B cell (primary cell): ENCODE results near the gene PCGF1. TPM values are rescaled to one million over a fixed set of nuclear protein-coding genes. Genes with fewer than 3 reads are reported as not detected.

Experiments used
- ATAC-seq: fragments of 200-7000 bp; cut with Tn5 transposase; one replicate; pipeline ENCODE4 v1.10.0; 2021; ENCODE audit warnings: low read depth, mild to moderate bottlenecking, moderate number of reproducible peaks, moderate library complexity
- CTCF ChIA-PET: fragments of 350-600 bp; sonication (Branson Sonifier 250); formaldehyde crosslinking; loops from one replicate; lab custom pipeline; 2021; ENCODE audit warnings: antibody characterized with exemption, inconsistent platforms; lab: Charles Lee
- POLR2A ChIA-PET: fragments of 350-600 bp; sonication (Branson Sonifier 250); formaldehyde crosslinking; loops from one replicate; lab custom pipeline; 2021; ENCODE audit warnings: antibody characterized with exemption; lab: Charles Lee
- DNase-seq: peaks from one replicate; pipeline ENCODE4 v3.0.0; 2013
- H2AFZ ChIP-seq: 2 replicates; pipeline ENCODE4 v1.6.1; 2012; ENCODE audit warnings: mild to moderate bottlenecking, low read depth, low read length; ENCODE audit not compliant: insufficient read depth, poor library complexity, severe bottlenecking
- H3K27ac ChIP-seq, 2 donors: 1 replicate in 1 of 2; 2 replicates in 1 of 2; pipeline ENCODE4 v1.5.1; 2012 to 2013; ENCODE audit warnings: low read length in 2 of 2, mild to moderate bottlenecking in 2 of 2, moderate library complexity in 1 of 2
- H3K27me3 ChIP-seq, 4 experiments: fragments of 200-600 bp in 1 of 4; sonication (generic) in 1 of 4; replicated peaks in 1 of 4; 1 replicate in 2 of 4; 2 replicates in 2 of 4; pipeline versions ENCODE4 v1.6.1 to v1.7.0; 2013 to 2016; ENCODE audit warnings: low read length in 3 of 4, mild to moderate bottlenecking in 2 of 4, mixed read lengths in 1 of 4, moderate library complexity in 1 of 4; ENCODE audit not compliant: insufficient read depth in 4 of 4, control insufficient read depth in 3 of 4; ENCODE audit errors: control extremely low read depth in 1 of 4
- H3K36me3 ChIP-seq, 2 experiments: replicated peaks in 1 of 2; 1 replicate in 1 of 2; 2 replicates in 1 of 2; pipeline versions ENCODE4 v1.6.1 to v1.7.1; 2013; ENCODE audit warnings: low read length in 1 of 2; ENCODE audit not compliant: insufficient read depth in 2 of 2, control insufficient read depth in 1 of 2; ENCODE audit errors: control extremely low read depth in 1 of 2, extremely low read depth in 1 of 2
- H3K4me1 ChIP-seq, 2 donors: fragments of 200-600 bp in 1 of 2; sonication (generic) in 1 of 2; 1 replicate in 1 of 2; 2 replicates in 1 of 2; pipeline versions ENCODE4 v1.5.1 to v1.6.1; 2013 to 2017; ENCODE audit warnings: low read length in 2 of 2; ENCODE audit not compliant: control insufficient read depth in 2 of 2, insufficient read depth in 2 of 2
- H3K4me2 ChIP-seq: replicated peaks from 2 replicates; pipeline ENCODE3; 2012; ENCODE audit warnings: mild to moderate bottlenecking, low read depth, low read length; ENCODE audit not compliant: poor library complexity, severe bottlenecking
- H3K4me3 ChIP-seq, 5 experiments: fragments of 200-600 bp in 1 of 5; sonication (generic) in 1 of 5; 1 replicate in 3 of 5; 2 replicates in 2 of 5; pipeline versions ENCODE4 v1.5.1 to v1.7.0; 2011 to 2016; ENCODE audit warnings: low read length in 4 of 5, mild to moderate bottlenecking in 4 of 5, low read depth in 2 of 5, control low read depth in 1 of 5, moderate library complexity in 1 of 5; ENCODE audit not compliant: insufficient read depth in 1 of 5; ENCODE audit errors: control extremely low read depth in 1 of 5, extremely low read depth in 1 of 5
- H3K79me2 ChIP-seq: fragments of 200-600 bp; sonication (generic); one replicate; pipeline ENCODE4 v1.6.0; 2016; ENCODE audit warnings: low read length; ENCODE audit not compliant: control insufficient read depth, insufficient read depth
- H3K9ac ChIP-seq: fragments of 200-600 bp; sonication (generic); 2 replicates; pipeline ENCODE4 v1.6.1; 2017; ENCODE audit warnings: mild to moderate bottlenecking, low read length, moderate library complexity
- H3K9me3 ChIP-seq, 3 donors: one replicate each; pipeline versions ENCODE4 v1.6.1 to v1.7.1; 2013; ENCODE audit warnings: low read length in 2 of 3; ENCODE audit not compliant: control insufficient read depth in 2 of 3, insufficient read depth in 1 of 3; ENCODE audit errors: control extremely low read depth in 1 of 3
- H4K20me1 ChIP-seq: 2 replicates; pipeline ENCODE4 v1.6.0; 2012; ENCODE audit warnings: mild to moderate bottlenecking, low read length; ENCODE audit not compliant: insufficient read depth, control insufficient read depth, poor library complexity, severe bottlenecking
- H3K27ac Mint-ChIP-seq: one replicate; pipeline ENCODE4 v1.8.0; 2021; ENCODE audit warnings: mixed read lengths
- H3K27me3 Mint-ChIP-seq: one replicate; pipeline ENCODE4 v1.8.0; 2021; ENCODE audit warnings: mixed read lengths
- H3K4me1 Mint-ChIP-seq: one replicate; pipeline ENCODE4 v1.8.0; 2021; ENCODE audit warnings: mixed read lengths
- H3K4me3 Mint-ChIP-seq: one replicate; pipeline ENCODE4 v1.8.0; 2021; ENCODE audit warnings: mixed read lengths
- H3K9me3 Mint-ChIP-seq: one replicate; pipeline ENCODE4 v1.8.0; 2022; ENCODE audit warnings: mixed read lengths; ENCODE audit not compliant: insufficient read depth
- CTCF ChIP-seq: fragments of 200-600 bp; IDR thresholded peaks from one replicate; pipeline ENCODE4 v1.8.0; 2022; ENCODE audit warnings: antibody characterized with exemption, mild to moderate bottlenecking
- EZH2 ChIP-seq: IDR thresholded peaks from 2 replicates; pipeline ENCODE4 v1.6.1; 2012; ENCODE audit warnings: borderline replicate concordance, low read depth, mild to moderate bottlenecking, moderate library complexity, low read length; ENCODE audit not compliant: insufficient read depth, poor library complexity, severe bottlenecking
- WGBS: methylation state at CpG from one replicate; pipeline ENCODE4 v1.1.5; 2013; ENCODE audit warnings: missing lambda C conversion rate; ENCODE audit not compliant: insufficient coverage; 5-methylcytosine and 5-hydroxymethylcytosine counted together
- intact Hi-C: fragments of 100-400 bp; cut with micrococcal nuclease; formaldehyde crosslinking; loops from one replicate; pipeline ENCODE4 v1.10.0; 2022
- polyA plus RNA-seq: library from polyadenylated mRNA; depleted of rRNA; stranded (reverse); fragments of >200 nt; gene quantifications from 2 replicates; pipeline ENCODE4 v1.2.3, GENCODE V29; 2012
- total RNA-seq, 2 donors: library from RNA; stranded (reverse); fragments of 120-200 nt in 1 of 2; gene quantifications; 1 replicate in 1 of 2; 2 replicates in 1 of 2; pipeline versions ENCODE4 v1.2.3 to v1.2.4, GENCODE V29; 2013 to 2022

PCGF1 gene
- total and polyA plus RNA-seq, 2 donors (not counting 1 experiment from before 2014, with no cell fraction given): 21.9 to 40.1 TPM

GRCh38 chr2:74489906-74490305 is 17.6 kb downstream of the PCGF1 start:
- Histone ChIP-seq H3K27ac (no peak overlapping the region), H2AFZ (no peak overlapping the region), H3K4me3 (no peak overlapping the region), H3K9me3 (no peaks in the 10 kb centered on the region), H4K20me1 (peaks cover 36% of the 10 kb centered on the region), H3K9ac (no peak overlapping the region), H3K79me2 (peaks cover 26% of the 10 kb centered on the region), H3K4me1 (no peaks in the 10 kb centered on the region), H3K36me3 (peaks cover 0 to 72% of the 10 kb centered on the region in 2 experiments), H3K27me3 (no peaks in the 10 kb centered on the region), H3K4me2 (no peak overlapping the region)
- ChIA-PET POLR2A (no interaction called here), CTCF (interaction anchor here (1.3 kb wide), 1 partner anchor 12 kb away, joined by 3 read pairs; no protein-coding TSS in a partner anchor)
- intact Hi-C loops: no loop called here
- TF ChIP-seq EZH2 (no peak), CTCF (no peak)
- Mint-ChIP-seq H3K4me3 (no peak overlapping the region), H3K9me3 (no peaks in the 10 kb centered on the region), H3K27ac (no peak overlapping the region), H3K27me3 (no peaks in the 10 kb centered on the region), H3K4me1 (peaks cover 4% of the 10 kb centered on the region)
- WGBS: no CpG with 5 or more reads among the region's 9 CpGs
- ATAC-seq (no peak), DNase-seq (no peak)

GRCh38 chr2:74488643-74489481 is 18.6 kb downstream of the PCGF1 start:
- ChIA-PET CTCF (interaction anchor here (0.9 to 1.3 kb wide), 3 partner anchors 13 to 99 kb away, joined by 3 read pairs; no protein-coding TSS in a partner anchor), POLR2A (no interaction called here)
- DNase-seq (no peak), ATAC-seq (no peak)
- Histone ChIP-seq H3K4me1 (peaks cover under 1 to 4% of the 10 kb centered on the region in 2 donors), H3K4me3 (no peak overlapping the region), H4K20me1 (peaks cover 40% of the 10 kb centered on the region), H3K27ac (no peak overlapping the region), H3K9ac (no peak overlapping the region), H3K9me3 (no peaks in the 10 kb centered on the region), H3K4me2 (no peak overlapping the region), H3K36me3 (peaks cover 0 to 65% of the 10 kb centered on the region in 2 experiments), H3K27me3 (no peaks in the 10 kb centered on the region), H3K79me2 (peaks cover 35% of the 10 kb centered on the region), H2AFZ (no peak overlapping the region)
- WGBS: 97% methylated on average over 6 of the region's 9 CpGs
- Mint-ChIP-seq H3K27me3 (no peaks in the 10 kb centered on the region), H3K4me1 (peaks cover 6% of the 10 kb centered on the region), H3K4me3 (no peak overlapping the region), H3K27ac (no peak overlapping the region), H3K9me3 (no peaks in the 10 kb centered on the region)
- intact Hi-C loops: no loop called here
- TF ChIP-seq EZH2 (no peak), CTCF (no peak)
